Skin epidermis (tissue), 12 donors: Measurements from ENCODE around the gene MOB2.
"Not testable (repeated sequence)": the region's sequence is repeated elsewhere in the genome, so short reads cannot be mapped to it uniquely, and the experiment has no call there.

Source experiments
- H3K27ac ChIP-seq, 21 experiments: fragments of 200-600 bp; sonication (generic) in 11 of 21; one replicate each; pipeline ENCODE4 v1.5.0; 2020; ENCODE audit warnings: mild to moderate bottlenecking in 3 of 21, inconsistent platforms in 2 of 21, moderate library complexity in 2 of 21
- H3K4me3 ChIP-seq, 7 experiments: fragments of 200-600 bp; sonication (generic) in 2 of 7; one replicate each; pipeline ENCODE4 v1.5.0; 2020; ENCODE audit warnings: inconsistent platforms in 2 of 7, mild to moderate bottlenecking in 2 of 7, moderate library complexity in 1 of 7

Gene MOB2

GRCh38 chr11:1519028-1520010 lies 32.7 kb upstream of the MOB2 start:
- Histone ChIP-seq H3K4me3 (no peak overlapping the region), H3K27ac (no peak overlapping the region)

GRCh38 chr11:1518301-1518700 lies 31.7 kb upstream of the MOB2 start:
- H3K4me3 ChIP-seq: no peak overlapping the region
- no peak overlapping the region for H3K27ac ChIP-seq

- Histone ChIP-seq H3K27ac (no peak overlapping the region), H3K4me3 (no peak overlapping the region)
Measured at GRCh38 chr11:1517117-1518005, 30.8 kb upstream of the MOB2 start.

GRCh38 chr11:1516273-1517067 lies 29.9 kb upstream of the MOB2 start:
- Histone ChIP-seq H3K27ac (no peak overlapping the region), H3K4me3 (no peak overlapping the region)

- H3K4me3 ChIP-seq: no peak overlapping the region
- H3K27ac ChIP-seq: no peak overlapping the region
Measured at GRCh38 chr11:1515082-1516060, 28.8 kb upstream of the MOB2 start.

GRCh38 chr11:1514336-1515061 lies 27.9 kb upstream of the MOB2 start:
- no peak overlapping the region for H3K27ac ChIP-seq
- no peak overlapping the region for H3K4me3 ChIP-seq

GRCh38 chr11:1513326-1514296 lies 27.0 kb upstream of the MOB2 start:
- H3K27ac ChIP-seq: peak overlapping the region in 1 of 21 experiments; percentile 1
- no peak overlapping the region for H3K4me3 ChIP-seq

- peak overlapping the region in 1 of 21 experiments; percentile 1 for H3K27ac ChIP-seq
- H3K4me3 ChIP-seq: not testable (repeated sequence)
Measured at GRCh38 chr11:1512531-1513258, 26.1 kb upstream of the MOB2 start.

GRCh38 chr11:1511937-1512496 lies 25.4 kb upstream of the MOB2 start:
- H3K27ac ChIP-seq: no peak overlapping the region
- no peak overlapping the region for H3K4me3 ChIP-seq

- no peak overlapping the region for H3K27ac ChIP-seq
- no peak overlapping the region for H3K4me3 ChIP-seq
Measured at GRCh38 chr11:1510928-1511327, 24.3 kb upstream of the MOB2 start.

- not testable (repeated sequence) for H3K27ac ChIP-seq, H3K4me3 ChIP-seq
Measured at GRCh38 chr11:1510351-1510750, 23.8 kb upstream of the MOB2 start.

GRCh38 chr11:1509626-1510255 lies 23.2 kb upstream of the MOB2 start:
- Histone ChIP-seq H3K4me3 (no peak overlapping the region), H3K27ac (no peak overlapping the region)

- Histone ChIP-seq H3K4me3 (no peak overlapping the region), H3K27ac (no peak overlapping the region)
Measured at GRCh38 chr11:1508986-1509385, 22.4 kb upstream of the MOB2 start.

- Histone ChIP-seq H3K4me3 (no peak overlapping the region), H3K27ac (no peak overlapping the region)
Measured at GRCh38 chr11:1508491-1508891, 21.9 kb upstream of the MOB2 start.

- H3K27ac ChIP-seq: no peak overlapping the region
- no peak overlapping the region for H3K4me3 ChIP-seq
Measured at GRCh38 chr11:1507381-1508140, 21.0 kb upstream of the MOB2 start.
